Measurements from ENCODE around the gene F11.

DNA sequence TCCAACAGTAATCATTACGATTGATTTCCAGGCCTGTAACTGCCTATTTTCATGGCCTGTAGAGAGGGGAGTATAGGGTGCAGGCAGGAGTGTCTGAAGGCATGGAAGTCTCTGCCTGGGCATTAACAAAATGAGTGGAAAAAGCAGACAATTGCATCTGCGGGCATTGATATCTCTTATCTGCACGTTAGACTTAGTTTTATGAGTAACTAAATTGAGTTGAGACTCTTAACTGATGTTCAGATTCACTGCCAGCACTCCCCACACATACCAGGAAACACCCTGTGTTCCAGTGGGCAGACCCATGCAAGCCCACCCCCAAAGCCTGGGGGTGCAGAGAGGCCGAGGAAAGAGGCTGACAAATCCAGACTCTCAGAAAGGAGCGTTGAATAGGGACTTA is 33.3 kb downstream of the F11 start:
- TF ChIP-seq CHD1 (IDR thresholded peaks at IDR 0.05; ENCODE audit: low read length) (no peak), ZNF707 (CRISPR knock-in tag; conservative IDR thresholded peaks at IDR 0.05) (no peak), HNRNPLL (IDR thresholded peaks at IDR 0.05; ENCODE audit: low read depth, low read length, poor library complexity, severe bottlenecking) (no peak), LCOR (CRISPR knock-in tag; IDR thresholded peaks at IDR 0.05) (no peak), HNRNPH1 (optimal IDR thresholded peaks at IDR 0.05; ENCODE audit: low read depth, low read length) (no peak), TBL1XR1 (IDR thresholded peaks at IDR 0.05; ENCODE audit: low read length in 2 of 2) (no peak)
- TF ChIP-seq, protein P1, sequence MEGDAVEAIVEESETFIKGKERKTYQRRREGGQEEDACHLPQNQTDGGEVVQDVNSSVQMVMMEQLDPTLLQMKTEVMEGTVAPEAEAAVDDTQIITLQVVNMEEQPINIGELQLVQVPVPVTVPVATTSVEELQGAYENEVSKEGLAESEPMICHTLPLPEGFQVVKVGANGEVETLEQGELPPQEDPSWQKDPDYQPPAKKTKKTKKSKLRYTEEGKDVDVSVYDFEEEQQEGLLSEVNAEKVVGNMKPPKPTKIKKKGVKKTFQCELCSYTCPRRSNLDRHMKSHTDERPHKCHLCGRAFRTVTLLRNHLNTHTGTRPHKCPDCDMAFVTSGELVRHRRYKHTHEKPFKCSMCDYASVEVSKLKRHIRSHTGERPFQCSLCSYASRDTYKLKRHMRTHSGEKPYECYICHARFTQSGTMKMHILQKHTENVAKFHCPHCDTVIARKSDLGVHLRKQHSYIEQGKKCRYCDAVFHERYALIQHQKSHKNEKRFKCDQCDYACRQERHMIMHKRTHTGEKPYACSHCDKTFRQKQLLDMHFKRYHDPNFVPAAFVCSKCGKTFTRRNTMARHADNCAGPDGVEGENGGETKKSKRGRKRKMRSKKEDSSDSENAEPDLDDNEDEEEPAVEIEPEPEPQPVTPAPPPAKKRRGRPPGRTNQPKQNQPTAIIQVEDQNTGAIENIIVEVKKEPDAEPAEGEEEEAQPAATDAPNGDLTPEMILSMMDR (IDR thresholded peaks at IDR 0.05 in 2 of 3, conservative IDR thresholded peaks at IDR 0.05 in 1 of 3; ENCODE audit: insufficient read depth in 2 of 3, low read depth in 1 of 3, low read length in 3 of 3): no peak
- TF ChIP-seq, protein P2, sequence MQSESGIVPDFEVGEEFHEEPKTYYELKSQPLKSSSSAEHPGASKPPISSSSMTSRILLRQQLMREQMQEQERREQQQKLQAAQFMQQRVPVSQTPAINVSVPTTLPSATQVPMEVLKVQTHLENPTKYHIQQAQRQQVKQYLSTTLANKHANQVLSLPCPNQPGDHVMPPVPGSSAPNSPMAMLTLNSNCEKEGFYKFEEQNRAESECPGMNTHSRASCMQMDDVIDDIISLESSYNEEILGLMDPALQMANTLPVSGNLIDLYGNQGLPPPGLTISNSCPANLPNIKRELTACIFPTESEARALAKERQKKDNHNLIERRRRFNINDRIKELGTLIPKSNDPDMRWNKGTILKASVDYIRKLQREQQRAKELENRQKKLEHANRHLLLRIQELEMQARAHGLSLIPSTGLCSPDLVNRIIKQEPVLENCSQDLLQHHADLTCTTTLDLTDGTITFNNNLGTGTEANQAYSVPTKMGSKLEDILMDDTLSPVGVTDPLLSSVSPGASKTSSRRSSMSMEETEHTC (IDR thresholded peaks at IDR 0.05): no peak
